ENCODE measurements around the gene HIF1A. TPM values are rescaled to one million over a fixed set of nuclear protein-coding genes. Genes with fewer than 3 reads are reported as not detected.

The HIF1A gene
- total RNA-seq, 1 experiment from 2014 or later: 214 TPM

GRCh38 chr14:61672796-61673195 is 22.5 kb upstream of the HIF1A start:
- DNase-seq (ENCODE audit: extremely low read depth, low read depth): no peak

GRCh38 chr14:61673305-61673704 is 22.0 kb upstream of the HIF1A start:
- no peak for DNase-seq (ENCODE audit: extremely low read depth, low read depth)

- DNase-seq (ENCODE audit: extremely low read depth, low read depth): no peak
Measured at GRCh38 chr14:61675291-61675690, 20.0 kb upstream of the HIF1A start.

GRCh38 chr14:61677479-61677878 is 17.8 kb upstream of the HIF1A start:
- no peak for DNase-seq (ENCODE audit: extremely low read depth, low read depth)

GRCh38 chr14:61678975-61679374 is 16.3 kb upstream of the HIF1A start:
- no peak for DNase-seq (ENCODE audit: extremely low read depth, low read depth)

GRCh38 chr14:61681413-61681812 is 13.9 kb upstream of the HIF1A start:
- no peak for DNase-seq (ENCODE audit: extremely low read depth, low read depth)

GRCh38 chr14:61683108-61683507 is 12.2 kb upstream of the HIF1A start:
- DNase-seq (ENCODE audit: extremely low read depth, low read depth): no peak

GRCh38 chr14:61690039-61690438 is 5.3 kb upstream of the HIF1A start:
- DNase-seq (ENCODE audit: extremely low read depth, low read depth): no peak

GRCh38 chr14:61690982-61691381 is 4.3 kb upstream of the HIF1A start:
- DNase-seq (ENCODE audit: extremely low read depth, low read depth): no peak

- no peak for DNase-seq (ENCODE audit: extremely low read depth, low read depth)
Measured at GRCh38 chr14:61691495-61691894, 3.8 kb upstream of the HIF1A start.

- DNase-seq (ENCODE audit: extremely low read depth, low read depth): no peak
Measured at GRCh38 chr14:61694039-61694438, 1.3 kb upstream of the HIF1A start.

- peak; percentile 40 for DNase-seq (ENCODE audit: extremely low read depth, low read depth)
Measured at GRCh38 chr14:61695695-61696527, 598 bp downstream of the HIF1A start.

GRCh38 chr14:61696753-61697318 is 1.5 kb downstream of the HIF1A start:
- DNase-seq (ENCODE audit: extremely low read depth, low read depth): no peak

GRCh38 chr14:61698206-61698980 is 3.1 kb downstream of the HIF1A start:
- DNase-seq (ENCODE audit: extremely low read depth, low read depth): no peak

- DNase-seq (ENCODE audit: extremely low read depth, low read depth): no peak
Measured at GRCh38 chr14:61699027-61699426, 3.7 kb downstream of the HIF1A start.

- DNase-seq (ENCODE audit: extremely low read depth, low read depth): no peak
Measured at GRCh38 chr14:61700104-61700886, 5.0 kb downstream of the HIF1A start.

GRCh38 chr14:61701946-61702345 is 6.6 kb downstream of the HIF1A start:
- DNase-seq (ENCODE audit: extremely low read depth, low read depth): no peak

GRCh38 chr14:61703342-61704129 is 8.2 kb downstream of the HIF1A start:
- DNase-seq (ENCODE audit: extremely low read depth, low read depth): no peak

- no peak for DNase-seq (ENCODE audit: extremely low read depth, low read depth)
Measured at GRCh38 chr14:61704554-61704953, 9.2 kb downstream of the HIF1A start.

- no peak for DNase-seq (ENCODE audit: extremely low read depth, low read depth)
Measured at GRCh38 chr14:61705017-61705416, 9.7 kb downstream of the HIF1A start.
